Measurements from ENCODE around the gene AOPEP. TPM values are rescaled to one million over a fixed set of nuclear protein-coding genes. Genes with fewer than 3 reads are reported as not detected.

AOPEP gene
- total RNA-seq, 1 experiment from 2014 or later, result 15.0 TPM

GRCh38 chr9:95027914-95028852 is 301.7 kb downstream of the AOPEP start:
- Histone ChIP-seq H3K23ac (ENCODE audit: insufficient read length, low read depth, low read length) (no peak overlapping the region), H3K9me3 (ENCODE audit: control insufficient read depth, low read depth, low read length) (no peaks in the 10 kb centered on the region), H2BK20ac (ENCODE audit: low read depth, low read length, poor library complexity, severe bottlenecking) (no peak overlapping the region), H3K79me2 (ENCODE audit: insufficient read depth, low read length) (no peaks in the 10 kb centered on the region), H3K4me2 (ENCODE audit: insufficient read depth, insufficient read length, low read length) (no peak overlapping the region), H2BK120ac (ENCODE audit: low read depth, low read length, poor library complexity, severe bottlenecking) (no peak overlapping the region), H3K27me3 (ENCODE audit: insufficient read depth, low read length) (no peaks in the 10 kb centered on the region), H3K14ac (ENCODE audit: insufficient read depth, low read length) (no peak overlapping the region), H3K9ac (ENCODE audit: extremely low read depth, insufficient read length, low read length) (no peak overlapping the region), H4K5ac (ENCODE audit: insufficient read length, low read depth, low read length) (no peak overlapping the region), H2AK5ac (ENCODE audit: insufficient read length, low read length) (no peak overlapping the region), H4K8ac (replicated peaks; ENCODE audit: insufficient read length, low read depth, low read length) (no peak overlapping the region), H2BK12ac (ENCODE audit: insufficient read length, low read depth, low read length) (no peak overlapping the region), H3K23me2 (ENCODE audit: insufficient read length, low read depth, low read length, poor library complexity, severe bottlenecking) (no peaks in the 10 kb centered on the region), H3K4ac (ENCODE audit: low read depth, low read length) (no peak overlapping the region), H3K27ac (ENCODE audit: insufficient read length, low read depth, low read length) (no peak overlapping the region), H3K79me1 (ENCODE audit: insufficient read depth, low read depth, low read length, poor library complexity, severe bottlenecking) (no peaks in the 10 kb centered on the region), H3T11ph (ENCODE audit: low read length) (no peak overlapping the region), H3K56ac (ENCODE audit: insufficient read length, low read depth, low read length) (no peak overlapping the region), H2BK15ac (ENCODE audit: low read depth, low read length) (no peak overlapping the region), H2BK5ac (ENCODE audit: insufficient read length, low read length) (no peak overlapping the region), H4K20me1 (ENCODE audit: control insufficient read depth, insufficient read depth, insufficient read length) (no peaks in the 10 kb centered on the region), H3K18ac (ENCODE audit: insufficient read length, low read depth, low read length) (no peak overlapping the region), H2AFZ (ENCODE audit: low read length) (no peak overlapping the region), H3K4me1 (ENCODE audit: insufficient read depth, low read length) (no peaks in the 10 kb centered on the region), H4K91ac (ENCODE audit: insufficient read length, low read depth, low read length) (no peak overlapping the region)
- WGBS (ENCODE audit: extremely low coverage, insufficient read length, low lambda C conversion rate), result no CpG with 5 or more reads among the region's 11 CpGs
- Mint-ChIP-seq H3K36me3 (ENCODE audit: insufficient read depth in 1 of 3, low read depth in 3 of 3) (no peaks in the 10 kb centered on the region), H3K27me3 (ENCODE audit: low read depth) (no peaks in the 10 kb centered on the region), H3K4me3 (no peak overlapping the region), H3K27ac (no peak overlapping the region; a peak in 1 of 7 replicates), H3K4me1 (peaks cover 5 to 14% of the 10 kb centered on the region in 2 experiments), H3K9me3 (no peaks in the 10 kb centered on the region)
- DNase-seq, result no peak
- TF ChIP-seq CTCF (conservative IDR thresholded peaks at IDR 0.05), result no peak
